Measurements from ENCODE around the gene NF2.

- TF ChIP-seq POLR2A (IDR thresholded peaks at IDR 0.05; ENCODE audit: extremely low read depth, insufficient read length) (no peak), CTCF (IDR thresholded peaks at IDR 0.05; ENCODE audit: low read depth, low read length) (no peak)
- TF ChIP-seq, protein P1, sequence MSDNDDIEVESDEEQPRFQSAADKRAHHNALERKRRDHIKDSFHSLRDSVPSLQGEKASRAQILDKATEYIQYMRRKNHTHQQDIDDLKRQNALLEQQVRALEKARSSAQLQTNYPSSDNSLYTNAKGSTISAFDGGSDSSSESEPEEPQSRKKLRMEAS (IDR thresholded peaks at IDR 0.05; ENCODE audit: low read depth, low read length): no peak
These were observed 75.9 kb downstream of the NF2 start for GRCh38 chr22:29679316-29679715.

All from NB4 (cell line).